Activated CD4-positive, alpha-beta T cell treated with anti-CD3 and anti-CD28 coated beads, Interleukin-2, amount 50 U/mL, for 1 hour (primary cell): ENCODE data around the gene C1orf174.

Experiments used
- DNase-seq: peaks from one replicate; pipeline ENCODE4 v3.0.0-alpha.2; 2020

The C1orf174 gene

DNA sequence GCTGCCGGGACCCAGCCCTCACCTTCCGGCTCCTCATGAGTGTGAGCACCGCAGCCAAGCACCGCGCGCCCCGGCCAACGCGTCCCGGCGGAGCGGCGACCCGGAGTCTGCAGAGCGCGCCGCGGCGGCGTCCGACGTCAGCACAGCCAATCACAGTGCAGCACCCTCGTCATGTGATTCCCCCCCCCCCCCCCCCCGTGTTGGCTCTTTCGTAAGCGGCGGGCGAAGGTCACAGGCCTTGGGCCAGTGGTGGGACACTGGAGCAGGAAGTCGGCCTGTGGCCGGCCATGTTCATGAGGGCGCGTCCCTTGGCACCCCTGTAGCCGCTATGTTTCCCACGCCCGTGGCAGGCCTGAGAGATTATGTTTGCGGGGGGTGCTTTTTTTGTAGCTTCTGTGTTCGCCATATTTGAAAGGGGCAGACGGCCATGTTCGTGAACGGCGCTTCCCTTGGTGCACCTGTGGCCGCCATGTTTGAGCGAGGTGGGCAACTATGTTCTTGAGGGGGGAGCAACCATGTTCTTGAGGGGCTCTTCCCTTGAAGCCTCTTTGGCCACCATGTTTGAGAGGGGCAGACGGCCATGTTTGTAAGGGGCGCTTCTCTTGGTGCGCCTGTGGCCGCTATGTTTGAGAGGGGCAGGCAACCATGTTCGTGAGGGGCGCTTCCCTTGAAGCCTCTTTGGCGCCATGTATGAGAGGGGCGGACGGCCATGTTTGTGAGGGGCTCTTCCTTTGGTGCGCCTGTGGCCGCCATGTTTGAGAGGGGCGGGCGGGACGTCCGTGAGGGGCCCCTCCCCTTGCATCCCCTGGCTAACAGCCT, at the start of gene C1orf174:
TSS of gene C1orf174 (minus strand) at position 123 of the 819 bp plus-strand sequence. CDS start at position 37, 86 bp downstream.
- peak; percentile 93 for DNase-seq

DNA sequence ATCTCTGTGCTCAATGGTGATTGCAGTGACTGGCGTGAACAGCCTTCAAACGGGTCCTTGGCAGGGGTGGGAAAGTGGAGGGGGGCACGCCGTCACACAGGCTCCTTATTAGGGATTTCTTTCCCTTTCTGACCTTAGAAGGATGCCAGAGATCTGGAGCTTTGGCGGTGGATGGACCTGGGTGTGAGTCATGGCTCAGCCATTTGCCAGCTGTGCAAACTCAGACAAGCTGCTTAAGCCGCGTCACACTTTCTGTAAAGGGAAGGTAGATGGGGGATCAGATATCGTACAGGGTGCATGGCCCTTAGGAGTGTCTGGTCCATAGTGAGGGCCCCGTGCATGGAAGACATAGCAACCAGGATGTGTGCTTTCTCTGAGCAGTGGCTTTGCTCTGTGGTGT, 48.3 kb upstream of the C1orf174 start:
- DNase-seq: no peak

DNA sequence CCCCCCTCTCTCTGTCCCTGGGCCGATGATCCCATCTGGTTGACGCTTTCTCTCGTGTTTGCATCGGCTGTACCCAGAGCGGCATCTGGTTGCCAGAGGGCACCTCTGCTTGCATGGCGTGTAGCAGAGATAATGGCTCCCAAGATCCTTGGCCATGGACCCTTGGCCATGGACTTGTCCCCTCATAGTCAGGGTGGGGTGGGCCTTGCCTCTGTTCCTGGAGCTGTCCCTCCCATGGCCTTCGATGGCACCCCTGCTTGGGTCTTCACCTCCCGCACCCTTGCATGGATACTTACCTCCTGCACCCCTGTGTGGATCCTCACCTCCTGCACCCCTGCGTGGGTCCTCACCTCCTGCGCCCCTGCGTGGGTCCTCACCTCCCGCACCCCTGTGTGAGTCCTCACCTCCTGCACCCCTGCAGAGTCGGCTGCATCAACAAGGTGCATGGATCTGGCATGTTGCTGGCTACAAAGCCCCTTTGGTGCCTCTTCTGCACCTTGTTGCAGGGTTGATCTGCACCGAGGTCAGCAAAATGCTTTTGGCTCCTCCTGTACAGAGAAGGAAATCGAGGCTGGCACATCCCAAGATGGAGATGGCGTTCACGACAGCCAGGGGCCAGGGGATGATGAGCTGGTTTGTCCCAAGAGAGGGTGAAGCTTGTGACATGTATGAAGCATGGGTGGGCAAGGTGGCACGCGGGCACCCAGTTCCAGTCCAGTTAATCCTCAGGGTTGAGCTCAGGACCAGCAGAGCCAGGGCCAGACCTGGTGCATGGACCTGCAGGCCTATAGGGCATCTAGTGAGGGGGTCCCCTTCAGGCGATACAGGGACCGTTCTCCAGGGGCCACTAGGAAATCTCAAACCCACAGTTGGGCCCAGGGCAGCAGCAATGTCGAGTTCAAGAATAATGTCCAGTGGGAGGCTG, 46.1 kb upstream of the C1orf174 start:
- DNase-seq: no peak

DNA sequence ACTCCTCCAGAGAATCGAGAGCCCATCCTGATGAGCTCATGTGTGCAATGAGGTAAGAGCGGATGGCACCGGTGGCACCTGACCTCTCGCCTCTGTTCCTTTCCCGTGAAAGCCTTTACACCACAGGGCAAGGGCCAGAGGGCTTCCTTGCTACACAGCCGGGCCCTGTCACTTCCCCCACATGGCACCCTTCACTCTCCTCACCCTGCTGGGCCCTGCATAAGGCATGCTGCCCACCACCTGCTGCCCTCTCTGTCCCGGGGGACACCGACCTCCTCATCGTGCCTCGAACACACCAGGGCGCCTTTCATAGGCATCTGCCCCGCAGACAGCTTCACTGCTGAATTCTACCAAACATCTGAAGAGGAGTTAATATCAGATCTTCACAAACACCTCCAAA, 45.1 kb upstream of the C1orf174 start:
- no peak for DNase-seq

DNA sequence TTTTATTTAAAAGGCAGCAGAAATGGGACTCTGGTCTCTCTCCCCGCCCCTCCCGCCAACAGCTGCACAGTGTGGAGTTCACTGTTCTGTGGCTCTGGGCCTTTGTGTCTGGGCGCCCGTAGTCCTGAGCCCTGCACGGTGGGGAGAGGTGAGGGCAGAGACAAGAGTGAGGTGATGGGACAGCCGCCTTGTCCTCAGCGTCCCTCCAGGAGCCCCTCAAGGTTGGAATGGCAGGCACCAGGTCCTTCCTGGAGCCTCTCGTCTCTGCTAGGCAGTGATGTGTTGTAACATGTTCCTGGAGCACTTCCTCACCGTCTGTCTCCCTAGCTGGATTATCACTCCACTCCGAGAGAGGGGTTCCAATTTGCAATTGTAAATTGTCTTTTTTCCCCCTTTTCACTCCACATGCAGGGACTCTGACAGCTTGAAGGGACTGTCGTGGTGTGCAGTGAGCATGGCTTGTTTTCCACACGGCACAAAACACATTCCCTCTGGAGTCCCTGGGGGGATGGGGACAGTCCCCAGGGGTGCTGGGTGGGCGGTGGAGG, 44.6 kb upstream of the C1orf174 start:
- DNase-seq: no peak

DNA sequence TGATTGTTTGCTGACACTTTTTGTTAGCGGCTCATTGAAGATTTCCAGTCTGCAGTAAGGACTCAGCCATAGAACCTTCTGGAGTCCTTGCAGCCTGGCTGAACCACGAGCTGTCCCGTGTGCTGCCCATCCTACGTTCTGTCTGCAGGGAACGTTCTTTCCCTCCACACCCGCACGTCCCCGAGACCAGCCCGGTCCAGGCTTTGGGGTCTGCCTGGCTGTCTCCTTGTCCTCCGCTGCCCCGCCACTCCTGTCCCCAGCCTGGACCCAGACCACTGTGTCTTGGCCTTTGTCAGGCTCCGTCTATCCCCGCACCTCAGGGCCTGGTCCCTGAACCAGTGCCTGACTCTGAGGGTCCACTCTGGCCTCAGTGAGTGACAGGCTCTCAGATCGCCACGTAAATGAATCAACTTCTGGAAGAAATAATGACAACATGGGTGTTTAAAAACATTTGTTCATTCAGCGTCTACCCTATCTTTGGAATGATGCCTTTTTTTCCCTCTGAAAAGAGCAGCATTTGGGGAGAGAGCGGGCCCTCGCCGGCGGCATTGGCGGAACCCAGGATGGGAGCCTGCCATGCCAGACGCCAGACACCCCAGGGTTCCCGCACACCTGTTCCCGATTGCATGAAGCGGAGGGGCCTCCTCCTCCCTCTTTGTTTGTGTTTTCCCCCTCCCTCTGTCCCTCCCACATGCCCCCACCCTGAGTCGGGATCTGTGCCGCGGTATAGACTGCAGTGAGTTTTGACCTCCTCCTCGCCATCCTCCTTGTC, 43.9 kb upstream of the C1orf174 start:
- DNase-seq: no peak

DNA sequence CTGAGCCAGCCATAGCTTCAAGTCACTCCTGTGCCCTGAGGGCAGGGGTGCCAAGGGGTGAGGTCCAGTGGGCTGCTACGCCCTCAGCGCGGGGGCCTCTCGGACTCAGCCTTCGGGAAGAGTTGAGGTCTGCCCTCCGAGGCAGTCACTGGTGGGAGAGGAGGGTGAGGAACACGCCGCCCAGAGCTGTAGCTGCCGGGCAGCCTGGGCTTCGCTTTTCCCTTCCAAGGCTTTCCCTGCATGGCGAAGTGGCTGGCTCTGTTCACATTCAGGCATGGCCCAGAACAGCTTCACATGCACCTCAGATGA, 43.0 kb upstream of the C1orf174 start:
- DNase-seq: no peak

DNA sequence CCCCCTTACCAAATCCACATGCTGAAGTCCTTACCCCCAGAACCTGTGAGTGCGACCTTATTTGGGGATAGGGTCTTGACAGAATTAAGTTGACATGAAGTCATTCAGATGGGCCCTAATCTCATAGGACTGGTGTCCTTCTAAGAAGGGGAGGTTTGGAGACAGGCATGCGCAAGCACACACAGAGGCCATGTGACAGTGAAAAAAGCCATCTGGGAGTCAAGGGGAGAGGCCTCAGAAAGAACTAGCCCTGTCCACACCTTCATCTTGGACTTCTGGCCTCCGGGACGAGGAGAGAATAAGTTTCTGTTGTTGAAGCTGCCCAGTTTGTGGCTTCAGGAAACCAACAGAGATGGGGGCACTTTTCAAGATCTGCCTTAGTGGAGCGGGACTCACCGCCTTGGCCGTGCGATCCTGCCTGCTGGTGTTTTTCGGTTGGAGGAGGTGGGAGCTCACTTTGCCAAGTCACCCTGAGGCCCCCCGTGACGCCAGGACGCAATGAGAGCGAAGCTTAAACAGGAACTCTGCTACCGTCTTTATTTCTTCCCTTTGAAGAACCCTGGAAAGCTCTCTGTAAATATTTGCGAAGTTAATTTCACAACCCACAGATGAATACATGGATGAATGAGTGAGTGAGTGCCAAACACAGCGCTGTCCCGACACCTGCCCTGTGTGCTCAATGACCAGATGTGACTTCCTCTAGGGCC, 42.5 kb upstream of the C1orf174 start:
- no peak for DNase-seq

DNA sequence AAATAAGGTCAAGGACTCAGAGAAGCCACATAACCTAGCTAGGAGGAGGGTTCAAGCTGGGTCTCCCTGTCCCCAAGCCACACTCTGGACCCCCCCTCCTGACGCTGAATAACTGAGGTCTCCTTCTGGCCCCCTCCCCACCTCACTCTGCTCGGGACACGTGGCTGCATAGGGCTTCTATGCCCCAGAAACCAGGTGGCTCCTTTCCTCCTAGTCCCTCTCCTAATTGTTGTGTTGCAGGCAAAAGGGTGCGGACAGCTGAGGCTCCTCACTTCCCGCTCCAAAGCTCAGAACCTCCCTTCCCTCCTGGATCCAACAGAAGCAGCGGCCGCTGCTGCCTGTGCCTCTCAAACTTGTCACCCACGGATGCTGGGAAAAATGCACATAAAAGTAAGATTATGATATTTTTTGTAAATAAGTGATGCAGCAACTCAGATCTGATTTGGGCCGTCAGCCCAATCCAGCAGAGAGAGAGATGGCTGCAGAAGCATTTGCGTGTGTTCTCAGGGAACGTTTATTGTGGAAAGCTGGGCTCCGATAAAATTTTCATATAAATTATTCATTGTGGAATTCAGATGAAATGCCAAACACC, 40.8 kb upstream of the C1orf174 start:
- no peak for DNase-seq

DNA sequence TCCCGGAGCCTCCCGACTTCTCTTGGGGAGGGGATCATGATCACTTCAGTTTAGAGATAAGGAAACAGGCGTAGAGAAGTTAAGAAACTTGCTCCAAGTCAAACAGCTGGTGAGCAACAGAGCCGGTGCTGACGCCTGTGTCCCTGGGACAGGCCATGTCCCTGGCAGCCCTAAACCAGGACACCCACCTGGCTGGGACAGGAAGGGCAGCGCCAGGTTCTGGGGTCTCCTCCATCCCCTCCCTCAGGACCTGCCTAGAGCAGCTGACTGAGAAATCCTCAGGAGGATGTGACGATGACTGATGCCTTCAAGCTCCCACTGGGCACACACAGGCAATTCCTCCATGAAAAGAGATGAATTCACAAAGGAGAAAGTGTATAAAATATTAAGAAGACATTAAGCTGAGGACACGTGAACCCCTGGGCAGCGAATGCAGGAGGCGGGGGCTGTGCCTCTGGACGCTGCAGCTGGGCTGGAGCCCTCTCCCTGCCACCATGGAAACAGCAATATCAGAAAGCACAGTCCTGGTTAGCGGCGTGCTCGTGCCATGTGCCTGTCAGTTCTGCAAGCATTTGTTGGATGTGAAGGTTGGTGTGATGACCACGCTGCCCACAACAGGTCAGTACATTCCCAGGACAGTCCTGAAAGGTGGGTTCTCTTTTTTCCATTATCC, 40.1 kb upstream of the C1orf174 start:
- DNase-seq: no peak

DNA sequence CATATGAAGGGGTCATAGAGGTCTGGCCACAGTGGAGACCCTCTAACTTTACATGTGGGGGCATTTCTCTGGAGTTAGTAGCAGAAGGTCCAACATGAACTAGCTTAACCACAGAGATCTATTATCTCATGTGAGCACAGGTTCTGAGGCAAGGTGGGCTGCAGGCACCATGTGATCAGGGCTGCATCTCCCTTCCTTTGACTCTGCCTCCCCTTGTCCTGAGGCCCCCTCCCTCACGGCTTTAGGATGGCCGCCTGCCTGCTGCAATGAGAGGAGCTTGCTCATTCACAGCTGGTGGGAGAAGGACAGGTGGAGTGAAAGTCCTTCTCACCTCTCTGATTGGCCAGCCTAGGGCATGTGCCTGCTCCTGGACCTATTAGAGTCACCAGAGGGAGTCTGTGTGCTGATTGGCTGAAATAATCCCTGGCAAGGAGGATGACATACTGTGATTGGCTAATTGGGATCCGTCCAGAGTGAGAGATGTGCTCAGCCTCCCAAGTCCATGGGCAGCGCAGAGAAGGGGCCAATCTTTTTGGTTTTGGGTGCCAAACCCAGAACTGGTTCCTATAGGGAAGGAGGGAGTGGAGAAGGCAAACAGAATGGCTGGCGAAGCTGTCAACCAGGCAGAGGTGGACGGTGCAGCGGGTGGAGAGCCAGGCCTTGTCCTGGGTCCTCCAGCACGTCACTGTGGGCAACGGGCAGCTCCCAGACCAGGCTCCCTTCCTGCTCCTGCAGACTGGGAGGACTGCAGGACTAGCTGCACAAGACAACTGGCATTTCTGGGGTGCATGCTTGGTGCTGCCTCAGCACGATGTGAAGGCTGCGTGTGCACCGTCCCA, 39.4 kb upstream of the C1orf174 start:
- DNase-seq: no peak

DNA sequence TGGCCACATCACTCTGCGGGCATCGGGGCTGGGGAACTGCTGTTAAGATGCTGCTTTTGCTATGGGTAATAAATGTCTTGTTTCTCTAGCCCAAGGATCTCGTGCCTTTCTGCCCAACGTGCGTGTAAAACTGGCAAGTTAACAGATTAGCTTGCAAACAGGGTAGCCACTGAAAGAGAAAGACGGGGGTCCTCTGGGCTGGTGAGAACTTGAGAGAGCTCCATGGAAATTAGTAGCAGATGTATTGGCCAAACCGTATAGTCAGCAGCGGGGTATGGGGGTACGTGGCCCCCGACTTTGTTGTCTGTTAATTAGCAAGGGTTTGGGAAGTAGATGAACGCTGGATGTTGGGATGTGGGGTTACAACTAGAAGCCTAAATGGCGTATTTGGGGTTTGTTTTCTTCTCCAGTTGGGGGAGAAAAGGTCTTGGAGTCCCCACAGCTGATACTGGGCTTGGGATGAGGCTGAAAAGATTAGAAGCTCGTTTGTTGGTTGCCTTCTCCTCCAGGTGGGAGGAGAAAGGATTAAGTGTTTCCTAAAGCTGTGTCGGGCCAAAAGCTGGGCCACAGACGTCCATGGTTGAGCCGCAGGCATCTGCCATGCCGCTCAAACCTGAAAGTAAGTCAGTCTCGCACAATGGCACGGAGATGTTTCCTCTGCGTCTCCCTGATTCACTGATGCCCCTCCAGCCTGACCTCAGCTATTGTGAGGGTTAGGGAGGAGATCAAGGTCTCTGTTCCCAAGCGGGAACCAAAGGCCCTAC, 32.3 kb upstream of the C1orf174 start:
- DNase-seq: no peak

DNA sequence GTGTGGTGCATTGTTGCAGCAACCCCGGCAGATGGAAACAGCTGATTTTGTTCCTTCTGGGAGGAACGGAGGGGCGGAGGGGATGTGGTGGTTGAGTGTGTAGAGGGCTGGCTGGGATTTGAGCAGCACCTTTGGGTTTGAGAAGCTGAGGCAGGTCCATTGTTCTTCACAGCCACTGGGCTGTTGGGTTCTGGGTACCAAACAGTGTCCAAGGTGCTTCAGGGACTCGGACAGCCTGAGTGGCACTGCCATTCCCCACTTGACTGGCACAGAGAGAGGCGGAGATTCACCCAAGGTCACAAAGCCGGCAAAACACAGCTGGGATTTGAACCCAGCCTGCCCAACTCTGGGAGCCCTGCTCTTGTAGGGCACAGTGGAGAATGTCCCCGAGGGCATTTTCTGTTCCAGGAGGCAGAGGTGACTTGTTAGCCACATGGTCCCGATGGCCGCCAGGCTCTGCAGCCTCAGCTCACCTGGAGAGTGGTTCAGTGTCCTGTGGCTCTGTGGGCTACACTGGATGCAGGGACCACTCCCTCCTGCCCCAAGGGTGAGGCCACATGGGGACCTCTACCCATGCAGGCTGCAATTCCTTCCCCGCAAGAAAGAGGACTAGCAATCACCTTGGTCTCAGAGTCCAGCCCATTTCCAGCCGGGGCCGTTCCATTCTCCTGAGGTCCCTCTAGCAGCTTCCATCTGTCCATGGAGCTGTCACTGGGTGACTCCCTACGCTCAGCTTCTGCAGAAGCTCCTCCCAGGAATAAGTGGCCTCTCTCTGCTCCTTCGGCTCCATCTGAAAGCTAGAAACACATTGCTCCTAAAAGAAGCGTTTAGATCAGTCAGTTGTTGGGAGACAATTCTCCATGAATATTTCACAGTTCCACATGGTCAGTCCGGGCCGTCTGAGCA, 31.2 kb upstream of the C1orf174 start:
- DNase-seq: no peak

DNA sequence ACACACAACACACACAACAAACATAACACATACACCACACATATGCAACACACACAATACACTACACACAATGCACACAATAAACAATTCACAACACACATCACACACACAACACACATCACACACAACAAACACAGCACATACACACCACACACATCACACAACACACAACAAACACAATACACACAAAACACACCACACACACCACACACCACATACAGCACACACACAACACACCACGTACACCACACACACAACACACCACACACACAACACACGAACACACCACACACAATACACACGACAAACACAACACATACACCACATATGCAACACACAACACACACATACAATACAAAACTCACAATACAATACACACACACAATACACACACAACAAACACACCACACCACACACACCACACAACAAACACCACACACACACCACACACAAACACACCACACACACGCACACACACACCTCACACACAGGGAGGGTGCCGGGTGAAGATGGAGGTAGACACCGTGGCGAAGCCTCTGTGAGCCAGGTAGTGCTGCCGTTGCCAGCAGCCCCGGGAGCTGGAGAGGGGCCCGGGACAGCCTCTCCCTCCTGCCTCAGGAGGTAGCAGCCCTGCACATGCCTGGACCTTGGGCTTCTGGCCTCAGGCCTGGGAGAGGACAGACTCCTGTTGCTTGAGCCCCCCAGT, 30.4 kb upstream of the C1orf174 start:
- no peak for DNase-seq

DNA sequence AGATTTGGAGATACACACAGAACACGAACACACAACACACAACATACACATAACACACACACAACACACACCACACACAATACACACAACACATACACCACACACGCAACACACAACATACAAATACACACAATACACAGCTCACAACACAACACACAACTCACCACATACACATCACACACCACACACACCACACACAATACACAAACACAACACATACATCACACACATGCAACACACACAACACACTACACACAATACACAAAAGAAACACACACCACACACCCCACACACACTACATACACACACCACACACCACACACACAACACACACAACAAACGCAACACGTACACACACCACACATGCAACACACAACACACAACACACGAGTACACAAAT, 29.1 kb upstream of the C1orf174 start:
- DNase-seq: no peak

DNA sequence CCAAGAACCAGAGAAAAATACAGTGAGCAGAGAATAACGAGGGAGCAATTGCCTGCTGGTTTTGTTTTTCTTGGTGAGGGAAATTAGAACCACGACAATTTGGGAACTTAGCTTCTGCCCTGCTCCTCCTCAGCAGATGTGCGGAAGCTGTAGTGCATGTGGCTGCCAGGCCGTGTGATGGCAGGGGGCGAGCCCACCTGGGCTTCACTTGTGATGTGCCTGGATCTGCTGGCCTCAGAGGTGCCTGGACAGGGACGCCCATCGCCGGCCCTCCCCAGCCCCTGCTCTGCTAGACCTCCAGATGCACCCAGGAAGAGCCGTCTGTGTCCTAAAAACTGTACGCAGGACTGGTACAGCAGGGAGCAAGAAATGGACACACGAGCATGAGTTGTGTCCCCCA, 28.5 kb upstream of the C1orf174 start:
- DNase-seq: no peak

DNA sequence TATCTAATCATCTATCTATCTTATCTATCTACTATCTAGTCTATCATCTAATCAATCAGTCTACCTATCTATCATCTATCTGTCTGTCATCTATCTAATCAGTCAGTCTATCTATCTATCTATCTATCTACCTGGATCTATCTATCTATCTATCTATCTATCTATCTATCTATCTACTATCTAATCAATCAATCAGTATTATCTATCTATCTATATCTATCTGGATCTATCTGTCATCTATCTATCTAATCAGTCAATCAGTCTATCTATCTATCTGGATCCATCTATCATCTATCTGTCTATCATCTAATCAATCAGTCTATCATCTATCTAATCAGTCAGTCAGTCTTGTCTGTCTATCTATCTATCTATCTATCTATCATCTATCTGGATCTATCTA, 26.9 kb upstream of the C1orf174 start:
- DNase-seq: no peak

DNA sequence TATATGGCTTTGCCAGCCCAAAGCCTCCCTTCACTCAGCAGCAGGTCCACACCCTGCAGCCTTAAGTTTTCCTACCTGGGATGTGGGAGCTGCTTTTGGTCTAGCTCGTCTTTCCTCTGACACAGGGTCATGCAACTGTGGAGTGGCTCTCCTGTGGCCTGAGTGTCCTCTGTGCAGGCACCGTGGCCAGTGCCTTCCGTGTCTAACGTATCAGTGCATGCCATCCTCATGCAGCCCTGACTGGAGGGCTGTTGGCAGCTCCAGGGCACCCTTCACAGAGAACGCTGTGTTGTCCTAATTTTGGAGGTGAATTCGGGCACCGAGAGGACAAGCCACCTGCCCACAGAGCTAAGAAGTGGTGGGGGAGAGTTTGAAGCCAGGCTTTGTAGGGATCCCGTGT, 25.7 kb upstream of the C1orf174 start:
- no peak for DNase-seq
